ENCODE data around the gene PYROXD2.
A peak's percentile ranks its signal among the peaks of the same experiment; 100 is the strongest.

Gene PYROXD2

DNA sequence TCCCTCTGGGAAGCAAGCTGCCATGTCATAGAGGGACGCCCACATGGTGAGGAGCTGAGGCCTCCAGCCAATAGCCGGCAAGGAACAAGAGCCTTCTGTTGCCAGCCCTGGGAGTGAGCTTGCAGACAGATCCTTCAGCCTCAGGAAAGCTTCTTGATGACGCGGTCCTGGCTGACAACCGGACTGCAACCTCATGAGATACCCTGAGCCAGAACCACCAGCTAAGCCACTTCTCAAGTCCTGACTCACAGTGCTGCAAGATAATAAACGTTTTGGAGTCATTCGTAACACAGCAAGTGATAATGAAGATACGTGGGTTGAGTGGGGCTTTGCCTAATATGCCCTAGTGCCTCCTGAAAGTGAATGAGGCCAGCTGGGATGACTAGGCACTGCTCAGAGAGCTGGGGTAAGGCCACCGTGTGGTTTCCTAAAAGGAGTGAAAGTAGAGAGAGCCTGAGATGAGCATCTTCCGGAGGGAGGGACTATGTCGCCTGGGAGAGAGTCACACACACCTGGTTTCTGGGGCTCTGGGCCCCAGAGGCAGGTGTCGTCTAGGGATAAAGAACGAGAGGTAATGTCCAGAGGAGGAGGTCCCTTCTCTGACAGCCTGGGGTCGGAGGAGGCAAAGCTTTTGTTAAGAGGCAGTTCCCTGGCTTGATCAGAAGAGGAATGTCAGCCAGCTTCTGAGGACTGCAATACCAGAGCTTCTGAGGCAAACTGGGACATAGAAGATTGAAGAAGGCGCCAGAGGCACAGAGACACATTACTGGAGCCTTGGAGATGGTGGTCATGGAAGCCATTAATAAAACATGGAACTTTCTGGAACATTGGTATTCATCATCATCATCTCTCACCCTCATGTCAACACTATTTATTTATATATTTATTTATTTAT, 53.6 kb downstream of the PYROXD2 start:
- no peak overlapping the region for H3K4me2 ChIP-seq (ENCODE audit: low read length)
- no peak overlapping the region for H2BK5ac ChIP-seq (ENCODE audit: low read length)
- no peak overlapping the region for H4K8ac ChIP-seq (ENCODE audit: low read depth, low read length)
- H3K56ac ChIP-seq (ENCODE audit: low read length): no peak overlapping the region
- no peaks in the 10 kb centered on the region for H3K79me2 ChIP-seq (ENCODE audit: control insufficient read depth, insufficient read depth, low read length)
- no peak overlapping the region for H3K18ac ChIP-seq (ENCODE audit: low read length)
- H3K79me1 ChIP-seq (ENCODE audit: low read length): no peaks in the 10 kb centered on the region
- H3K23ac ChIP-seq (ENCODE audit: low read length): no peak overlapping the region
- no peaks in the 10 kb centered on the region for H3K36me3 ChIP-seq (ENCODE audit: control insufficient read depth, insufficient read depth, low read length)
- H3K4me1 ChIP-seq (ENCODE audit: control insufficient read depth, low read depth, low read length): no peaks in the 10 kb centered on the region
- no peak overlapping the region for H3K9ac ChIP-seq (ENCODE audit: low read length)
- no peak overlapping the region for H3K27ac ChIP-seq (ENCODE audit: low read depth, low read length)
- peak; percentile 79 for DNase-seq
- H3K4ac ChIP-seq (ENCODE audit: low read depth, low read length): no peak overlapping the region
- no peak overlapping the region for H4K5ac ChIP-seq (ENCODE audit: low read length)
- H2BK120ac ChIP-seq (ENCODE audit: low read depth, low read length): no peak overlapping the region
- WGBS (ENCODE audit: extremely low coverage, insufficient coverage, low lambda C conversion rate): no CpG with 5 or more reads among the region's 15 CpGs
- H2AK5ac ChIP-seq (ENCODE audit: low read length): no peak overlapping the region
- H3K4me3 ChIP-seq (ENCODE audit: low read length): no peak overlapping the region
- H3K27me3 ChIP-seq (ENCODE audit: insufficient read depth, low read length, poor library complexity): no peaks in the 10 kb centered on the region
- no peak overlapping the region for H2BK15ac ChIP-seq (replicated peaks; ENCODE audit: low read depth)

DNA sequence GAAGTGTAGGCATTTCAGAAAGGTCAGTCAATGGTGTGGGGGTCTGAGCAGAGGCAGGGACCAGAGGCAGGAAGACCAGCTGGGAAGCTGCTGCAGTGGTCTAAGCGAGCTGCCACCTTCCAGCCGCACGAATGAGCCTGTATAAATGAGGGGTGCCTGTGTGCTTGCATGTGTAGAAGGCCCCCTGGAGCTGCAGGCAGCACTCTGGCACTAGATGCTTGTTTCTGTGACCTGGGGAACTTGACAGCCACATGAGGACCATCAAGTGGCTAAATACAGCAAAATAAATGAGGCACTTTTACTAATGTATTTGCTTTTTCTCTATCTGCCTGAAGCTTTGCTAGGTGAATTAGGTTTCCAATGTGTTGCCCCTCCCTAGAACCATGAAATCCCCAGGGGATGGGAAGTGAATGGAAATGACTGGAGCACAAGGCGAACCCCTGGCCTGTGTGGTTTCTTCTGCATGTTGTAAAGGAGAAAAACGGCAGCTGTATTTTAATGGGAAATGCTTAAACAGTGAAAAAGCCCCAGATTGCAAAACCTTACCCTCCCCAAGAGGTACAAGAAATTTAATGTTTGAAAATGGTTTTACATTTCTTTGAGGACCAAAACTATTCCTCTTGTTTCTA, 57.7 kb downstream of the PYROXD2 start:
- Histone ChIP-seq H3K79me1 (ENCODE audit: low read length) (no peaks in the 10 kb centered on the region), H3K79me2 (ENCODE audit: control insufficient read depth, insufficient read depth, low read length) (no peaks in the 10 kb centered on the region), H3K4me2 (ENCODE audit: low read length) (no peak overlapping the region), H3K9ac (ENCODE audit: low read length) (no peak overlapping the region), H3K56ac (ENCODE audit: low read length) (no peak overlapping the region), H3K4me1 (ENCODE audit: control insufficient read depth, low read depth, low read length) (no peaks in the 10 kb centered on the region), H2BK120ac (ENCODE audit: low read depth, low read length) (no peak overlapping the region), H3K18ac (ENCODE audit: low read length) (no peak overlapping the region), H2BK15ac (replicated peaks; ENCODE audit: low read depth) (no peak overlapping the region), H3K4me3 (ENCODE audit: low read length) (no peak overlapping the region), H2BK5ac (ENCODE audit: low read length) (no peak overlapping the region), H4K5ac (ENCODE audit: low read length) (no peak overlapping the region), H2AK5ac (ENCODE audit: low read length) (no peak overlapping the region), H3K4ac (ENCODE audit: low read depth, low read length) (no peak overlapping the region), H3K23ac (ENCODE audit: low read length) (no peak overlapping the region), H3K27me3 (ENCODE audit: insufficient read depth, low read length, poor library complexity) (no peaks in the 10 kb centered on the region), H4K8ac (ENCODE audit: low read depth, low read length) (no peak overlapping the region), H3K36me3 (ENCODE audit: control insufficient read depth, insufficient read depth, low read length) (no peaks in the 10 kb centered on the region), H3K27ac (ENCODE audit: low read depth, low read length) (no peak overlapping the region)
- no peak for DNase-seq
- no CpG with 5 or more reads among the region's 5 CpGs for WGBS (ENCODE audit: extremely low coverage, insufficient coverage, low lambda C conversion rate)

DNA sequence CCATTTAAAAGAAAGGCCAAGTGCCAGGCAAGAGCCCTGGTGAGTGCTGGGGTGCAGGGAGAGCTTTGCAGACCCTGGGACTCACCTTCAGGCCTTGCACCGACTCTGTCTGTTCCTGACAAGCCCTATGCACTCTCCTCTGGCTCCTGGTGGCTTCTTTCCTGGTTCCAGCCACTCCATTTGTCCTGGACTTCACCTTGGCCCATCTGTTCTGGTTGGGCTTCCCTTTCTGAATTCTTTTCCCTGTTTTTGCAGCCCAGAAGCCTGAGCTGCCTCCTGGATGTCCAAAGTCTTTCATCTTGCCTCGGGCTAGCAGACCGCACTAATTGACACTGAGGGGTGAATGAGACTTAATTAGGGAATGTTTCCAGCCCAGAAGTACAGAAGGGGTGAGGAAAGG, 60.5 kb downstream of the PYROXD2 start:
- H3K79me1 ChIP-seq (ENCODE audit: low read length): no peaks in the 10 kb centered on the region
- no peak overlapping the region for H3K56ac ChIP-seq (ENCODE audit: low read length)
- H3K4me2 ChIP-seq (ENCODE audit: low read length): no peak overlapping the region
- DNase-seq: no peak
- no peak overlapping the region for H3K23ac ChIP-seq (ENCODE audit: low read length)
- H3K4ac ChIP-seq (ENCODE audit: low read depth, low read length): no peak overlapping the region
- H3K9ac ChIP-seq (ENCODE audit: low read length): no peak overlapping the region
- no peaks in the 10 kb centered on the region for H3K27me3 ChIP-seq (ENCODE audit: insufficient read depth, low read length, poor library complexity)
- H3K27ac ChIP-seq (ENCODE audit: low read depth, low read length): no peak overlapping the region
- WGBS (ENCODE audit: extremely low coverage, insufficient coverage, low lambda C conversion rate): no CpG with 5 or more reads among the region's 3 CpGs
- H2AK5ac ChIP-seq (ENCODE audit: low read length): no peak overlapping the region
- H2BK120ac ChIP-seq (ENCODE audit: low read depth, low read length): no peak overlapping the region
- H4K8ac ChIP-seq (ENCODE audit: low read depth, low read length): no peak overlapping the region
- no peak overlapping the region for H3K4me3 ChIP-seq (ENCODE audit: low read length)
- no peaks in the 10 kb centered on the region for H3K36me3 ChIP-seq (ENCODE audit: control insufficient read depth, insufficient read depth, low read length)
- H3K4me1 ChIP-seq (ENCODE audit: control insufficient read depth, low read depth, low read length): no peaks in the 10 kb centered on the region
- H4K5ac ChIP-seq (ENCODE audit: low read length): no peak overlapping the region
- H2BK5ac ChIP-seq (ENCODE audit: low read length): no peak overlapping the region
- no peaks in the 10 kb centered on the region for H3K79me2 ChIP-seq (ENCODE audit: control insufficient read depth, insufficient read depth, low read length)
- no peak overlapping the region for H2BK15ac ChIP-seq (replicated peaks; ENCODE audit: low read depth)
- no peak overlapping the region for H3K18ac ChIP-seq (ENCODE audit: low read length)

DNA sequence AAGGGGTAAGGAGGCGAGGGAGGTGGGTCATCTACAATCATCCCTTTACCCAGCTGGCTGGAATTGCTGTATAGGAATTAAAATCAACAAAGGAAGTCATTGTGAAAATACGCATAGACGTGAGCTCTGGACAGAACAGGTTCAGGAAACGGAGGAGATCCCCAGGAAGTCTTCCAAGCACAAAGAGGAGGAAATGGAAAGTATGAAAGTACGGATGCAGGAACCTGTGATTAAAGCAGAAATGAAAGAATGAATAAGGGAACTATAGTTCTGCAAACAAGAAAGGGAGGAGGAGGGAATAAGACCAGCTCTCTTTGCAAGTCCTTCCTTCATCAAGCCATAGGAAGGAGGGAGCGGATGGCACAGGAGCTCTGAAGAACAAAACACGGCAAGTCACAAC, 61.8 kb downstream of the PYROXD2 start:
- H4K8ac ChIP-seq (ENCODE audit: low read depth, low read length): no peak overlapping the region
- no peak overlapping the region for H2AK5ac ChIP-seq (ENCODE audit: low read length)
- H3K56ac ChIP-seq (ENCODE audit: low read length): no peak overlapping the region
- no peak for DNase-seq
- H2BK5ac ChIP-seq (ENCODE audit: low read length): no peak overlapping the region
- no peak overlapping the region for H3K18ac ChIP-seq (ENCODE audit: low read length)
- H3K4me1 ChIP-seq (ENCODE audit: control insufficient read depth, low read depth, low read length): no peaks in the 10 kb centered on the region
- H2BK15ac ChIP-seq (replicated peaks; ENCODE audit: low read depth): no peak overlapping the region
- no peaks in the 10 kb centered on the region for H3K79me1 ChIP-seq (ENCODE audit: low read length)
- no peak overlapping the region for H3K9ac ChIP-seq (ENCODE audit: low read length)
- no peak overlapping the region for H3K27ac ChIP-seq (ENCODE audit: low read depth, low read length)
- no CpG with 5 or more reads among the region's 7 CpGs for WGBS (ENCODE audit: extremely low coverage, insufficient coverage, low lambda C conversion rate)
- no peak overlapping the region for H3K4me2 ChIP-seq (ENCODE audit: low read length)
- no peak overlapping the region for H3K4me3 ChIP-seq (ENCODE audit: low read length)
- no peak overlapping the region for H2BK120ac ChIP-seq (ENCODE audit: low read depth, low read length)
- no peaks in the 10 kb centered on the region for H3K79me2 ChIP-seq (ENCODE audit: control insufficient read depth, insufficient read depth, low read length)
- no peak overlapping the region for H4K5ac ChIP-seq (ENCODE audit: low read length)
- no peaks in the 10 kb centered on the region for H3K36me3 ChIP-seq (ENCODE audit: control insufficient read depth, insufficient read depth, low read length)
- no peaks in the 10 kb centered on the region for H3K27me3 ChIP-seq (ENCODE audit: insufficient read depth, low read length, poor library complexity)
- no peak overlapping the region for H3K23ac ChIP-seq (ENCODE audit: low read length)
- no peak overlapping the region for H3K4ac ChIP-seq (ENCODE audit: low read depth, low read length)

DNA sequence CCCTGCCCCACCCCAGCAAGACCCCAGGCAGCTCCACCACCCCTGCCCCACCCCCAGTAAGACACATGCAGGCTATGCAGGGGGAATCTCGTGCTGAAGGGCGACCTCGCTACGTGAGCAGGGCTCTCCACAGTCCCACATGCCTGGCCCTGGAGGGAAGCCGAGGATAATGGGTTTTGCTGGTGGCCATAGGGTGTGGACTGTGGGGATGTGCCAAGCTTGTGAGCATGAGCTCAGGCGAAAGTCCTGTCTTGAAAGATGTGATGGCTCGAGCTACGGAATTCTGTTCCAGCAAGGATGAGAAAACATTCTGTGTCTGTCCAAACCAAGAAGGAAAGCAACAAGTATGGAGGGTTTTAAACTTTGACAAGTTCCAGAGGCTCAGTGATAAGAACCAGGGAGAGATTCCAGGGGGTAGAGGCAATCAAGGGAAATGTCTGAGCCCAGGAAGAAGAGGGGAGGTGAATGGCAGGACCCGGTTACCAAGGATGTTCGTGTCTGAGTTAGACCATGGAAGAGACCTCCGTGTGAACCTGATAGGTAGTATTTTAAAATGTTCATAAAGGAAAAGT, 63.1 kb downstream of the PYROXD2 start:
- Histone ChIP-seq H3K4me3 (ENCODE audit: low read length) (no peak overlapping the region), H3K36me3 (ENCODE audit: control insufficient read depth, insufficient read depth, low read length) (no peaks in the 10 kb centered on the region), H4K5ac (ENCODE audit: low read length) (no peak overlapping the region), H3K27ac (ENCODE audit: low read depth, low read length) (no peak overlapping the region), H2BK15ac (replicated peaks; ENCODE audit: low read depth) (no peak overlapping the region), H3K4me1 (ENCODE audit: control insufficient read depth, low read depth, low read length) (no peaks in the 10 kb centered on the region), H3K23ac (ENCODE audit: low read length) (no peak overlapping the region), H3K18ac (ENCODE audit: low read length) (no peak overlapping the region), H2AK5ac (ENCODE audit: low read length) (no peak overlapping the region), H2BK120ac (ENCODE audit: low read depth, low read length) (no peak overlapping the region), H4K8ac (ENCODE audit: low read depth, low read length) (no peak overlapping the region), H3K27me3 (ENCODE audit: insufficient read depth, low read length, poor library complexity) (no peaks in the 10 kb centered on the region), H3K79me2 (ENCODE audit: control insufficient read depth, insufficient read depth, low read length) (no peaks in the 10 kb centered on the region), H3K9ac (ENCODE audit: low read length) (no peak overlapping the region), H3K56ac (ENCODE audit: low read length) (no peak overlapping the region), H3K4me2 (ENCODE audit: low read length) (no peak overlapping the region), H2BK5ac (ENCODE audit: low read length) (no peak overlapping the region), H3K79me1 (ENCODE audit: low read length) (no peaks in the 10 kb centered on the region), H3K4ac (ENCODE audit: low read depth, low read length) (no peak overlapping the region)
- no peak for DNase-seq
- WGBS (ENCODE audit: extremely low coverage, insufficient coverage, low lambda C conversion rate): no CpG with 5 or more reads among the region's 11 CpGs

Measured in mesendoderm (in vitro differentiated cells).